ENCODE data around the gene SYNE1.
"Not testable (repeated sequence)": the region's sequence is repeated elsewhere in the genome, so short reads cannot be mapped to it uniquely, and the experiment has no call there.

SYNE1 gene

GRCh38 chr6:152482289-152482688 lies 154.9 kb downstream of the SYNE1 start:
- DNase-seq (ENCODE audit: low read depth), result no peak

- DNase-seq (ENCODE audit: low read depth), result no peak
These were observed 158.7 kb downstream of the SYNE1 start for GRCh38 chr6:152478377-152479010.

DNA sequence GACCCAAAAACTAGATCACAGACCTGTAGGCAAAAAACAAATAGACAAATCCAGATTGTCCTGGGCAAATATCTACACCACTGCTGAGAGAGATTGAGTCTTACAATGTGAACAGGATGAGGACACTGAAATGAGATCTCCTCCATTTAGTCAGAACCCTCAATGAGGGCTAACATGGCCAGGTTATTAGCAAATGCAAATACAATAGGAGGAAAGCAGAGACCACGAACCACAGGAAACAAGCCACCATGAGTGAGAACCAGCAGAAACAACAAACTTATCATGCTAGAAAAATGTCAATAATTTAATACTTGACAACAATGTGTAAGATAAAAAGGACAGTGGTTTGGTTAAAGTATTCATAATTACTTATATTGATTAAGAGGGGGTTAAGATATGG lies 162.8 kb downstream of the SYNE1 start:
- DNase-seq (ENCODE audit: low read depth), result no peak

DNA sequence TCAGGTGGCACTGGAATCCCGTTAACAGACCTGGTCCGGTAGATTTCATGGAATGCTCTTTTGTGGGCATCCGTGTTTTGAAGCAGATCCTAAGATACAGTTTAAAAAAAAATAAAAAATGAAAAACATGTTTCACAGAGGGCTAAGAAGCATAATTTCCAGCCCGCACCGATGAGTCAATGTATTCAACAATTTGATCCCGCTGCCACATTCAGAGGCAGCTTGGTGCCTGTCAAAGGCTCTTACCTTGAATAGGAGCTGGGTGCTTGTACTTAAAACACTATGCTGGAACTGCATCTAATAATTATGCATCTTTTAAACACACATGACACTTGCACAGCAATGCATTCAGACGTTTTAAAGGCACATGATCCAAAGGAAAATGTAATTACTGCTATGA lies 164.8 kb downstream of the SYNE1 start:
- DNase-seq (ENCODE audit: low read depth), result no peak

- no peak for DNase-seq (ENCODE audit: low read depth)
These were observed 165.5 kb downstream of the SYNE1 start for GRCh38 chr6:152471456-152472265.

GRCh38 chr6:152463164-152463563 lies 174.0 kb downstream of the SYNE1 start:
- no peak for DNase-seq (ENCODE audit: low read depth)

DNA sequence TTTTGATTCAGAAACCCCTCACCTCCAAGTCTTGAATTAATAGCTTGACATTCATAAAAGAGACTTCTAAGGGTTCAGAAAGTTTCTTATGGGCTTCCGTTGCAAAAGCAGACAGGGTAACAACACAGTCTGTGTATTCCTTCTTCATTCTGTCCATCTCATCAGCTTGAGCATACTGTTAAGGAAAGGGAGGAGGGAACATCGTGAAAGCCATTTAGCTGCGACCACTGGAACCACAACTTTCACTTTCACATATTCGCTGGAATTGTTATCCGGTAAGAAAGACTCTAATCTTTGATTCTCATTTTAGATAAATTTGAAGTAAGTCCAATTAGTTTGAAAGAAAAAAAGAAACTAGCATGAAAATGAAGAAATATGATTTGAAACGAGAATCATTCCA lies 174.4 kb downstream of the SYNE1 start:
- DNase-seq (ENCODE audit: low read depth), result no peak

DNA sequence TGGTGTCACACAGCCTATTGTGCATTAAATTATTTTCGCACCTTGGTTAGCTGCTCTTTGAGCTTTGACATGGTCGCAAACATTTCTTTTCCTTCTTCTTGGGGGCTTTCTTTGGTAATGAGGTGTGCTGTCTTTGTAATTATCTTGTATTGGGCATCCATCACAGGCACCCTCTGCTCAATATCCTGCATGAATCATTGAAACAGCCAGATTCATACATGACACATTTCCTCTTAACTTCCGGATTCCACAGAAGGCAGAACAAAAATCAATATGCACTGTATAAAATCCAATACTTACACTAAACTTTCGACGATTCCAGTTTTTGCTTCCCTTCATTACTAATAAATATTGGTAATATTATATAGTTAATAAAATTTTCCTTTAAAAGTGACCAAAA lies 175.6 kb downstream of the SYNE1 start:
- DNase-seq (ENCODE audit: low read depth), result no peak

DNA sequence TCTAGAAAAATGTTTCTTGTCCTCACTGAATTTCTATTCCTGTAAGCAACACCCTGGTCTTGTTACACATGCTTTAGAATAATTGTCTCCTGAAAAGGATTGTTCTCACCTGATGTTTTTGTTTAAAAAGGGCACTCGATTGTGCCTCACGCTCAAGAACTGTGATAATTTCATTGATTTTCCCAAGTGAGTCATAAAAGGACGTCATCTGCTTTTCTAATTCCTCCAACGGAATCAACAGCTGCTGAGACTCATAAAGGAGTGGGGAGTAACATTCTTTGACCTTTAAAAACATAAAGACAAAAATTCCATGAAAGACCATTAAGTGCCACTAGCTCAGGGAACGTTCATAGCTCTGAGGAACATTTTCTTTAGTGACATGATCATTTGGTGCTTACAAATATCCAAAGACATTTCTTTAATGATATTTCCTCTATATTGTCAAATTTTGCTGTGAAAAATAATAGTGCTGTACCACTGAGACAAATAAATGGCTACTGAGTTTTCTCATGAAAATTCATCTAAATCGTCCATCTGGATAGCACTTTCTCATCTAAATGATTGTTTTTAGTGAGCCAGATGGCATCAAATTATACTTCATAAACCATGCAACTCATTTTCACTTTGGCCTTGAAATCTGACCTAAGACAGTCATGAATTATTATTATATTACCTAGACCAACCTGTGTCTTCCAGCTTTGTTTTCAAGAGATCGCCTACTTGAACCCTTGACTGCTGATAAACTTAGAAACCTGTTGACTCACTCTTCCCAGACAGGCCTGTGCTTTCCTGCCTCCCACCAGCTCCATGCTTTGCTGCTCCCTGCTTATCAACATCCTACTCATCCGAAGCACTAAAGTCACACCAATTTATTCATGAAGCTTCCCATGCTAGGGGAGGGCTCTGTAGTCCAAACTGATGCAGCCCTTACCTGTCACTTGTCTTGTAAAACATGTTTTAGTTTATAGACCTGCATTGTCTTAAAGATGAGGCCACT lies 178.2 kb downstream of the SYNE1 start:
- DNase-seq (ENCODE audit: low read depth), result no peak

DNA sequence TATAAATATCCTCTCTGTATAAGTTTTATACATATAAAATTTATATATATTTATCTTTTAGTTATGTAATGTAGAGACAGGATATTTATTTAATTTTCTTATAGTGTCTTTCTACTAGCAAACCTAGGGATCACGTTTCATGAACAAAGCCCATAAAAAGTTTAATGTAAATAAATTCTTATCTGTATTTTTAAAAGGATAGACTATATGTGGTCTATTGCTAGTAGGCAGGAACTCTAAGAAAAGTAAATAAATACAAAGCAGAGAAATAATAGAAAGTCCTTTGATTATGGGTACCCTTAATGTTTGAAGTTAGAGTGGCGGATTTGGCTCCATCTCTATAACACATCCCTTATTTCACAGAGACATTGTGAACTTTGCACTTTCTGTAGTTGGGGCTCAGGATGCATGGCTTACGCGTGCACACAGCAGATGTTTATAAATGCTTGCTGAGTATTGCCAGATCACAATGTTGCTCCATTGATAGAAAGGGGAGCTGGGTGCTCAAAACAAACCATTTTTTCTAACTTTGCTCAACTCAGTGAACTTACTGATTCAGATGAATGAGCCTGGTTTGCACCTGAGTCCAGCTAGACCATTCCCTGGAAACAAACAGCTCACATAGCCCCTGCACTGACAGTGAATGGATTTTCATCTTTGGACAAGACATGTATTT lies 179.1 kb downstream of the SYNE1 start:
- no peak for DNase-seq (ENCODE audit: low read depth)

- DNase-seq (ENCODE audit: low read depth), result no peak
These were observed 183.2 kb downstream of the SYNE1 start for GRCh38 chr6:152454003-152454402.

GRCh38 chr6:152453421-152453820 lies 183.7 kb downstream of the SYNE1 start:
- no peak for DNase-seq (ENCODE audit: low read depth)

GRCh38 chr6:152452639-152453038 lies 184.5 kb downstream of the SYNE1 start:
- no peak for DNase-seq (ENCODE audit: low read depth)

GRCh38 chr6:152450519-152450918 lies 186.6 kb downstream of the SYNE1 start:
- DNase-seq (ENCODE audit: low read depth), result no peak

DNA sequence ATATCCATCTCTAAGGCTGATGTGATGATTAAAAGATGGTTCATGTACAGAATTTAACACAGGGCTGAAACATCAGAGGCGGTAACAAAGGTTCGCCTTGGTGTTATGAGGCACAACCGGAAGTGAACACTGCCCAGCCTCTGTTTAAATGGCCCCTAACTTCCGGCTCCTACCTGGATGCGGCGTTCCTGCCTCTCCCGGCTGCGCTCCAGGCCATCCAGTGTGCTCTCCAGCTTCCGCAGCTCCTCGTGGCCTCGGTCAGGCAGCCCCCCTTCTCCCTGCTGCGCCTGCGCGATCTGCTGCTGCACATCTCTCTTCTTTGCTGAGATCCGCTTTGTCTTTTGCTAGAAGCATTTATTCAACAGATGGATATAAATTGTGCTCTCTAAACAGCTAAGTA lies 195.3 kb downstream of the SYNE1 start:
- no peak for DNase-seq (ENCODE audit: low read depth)

DNA sequence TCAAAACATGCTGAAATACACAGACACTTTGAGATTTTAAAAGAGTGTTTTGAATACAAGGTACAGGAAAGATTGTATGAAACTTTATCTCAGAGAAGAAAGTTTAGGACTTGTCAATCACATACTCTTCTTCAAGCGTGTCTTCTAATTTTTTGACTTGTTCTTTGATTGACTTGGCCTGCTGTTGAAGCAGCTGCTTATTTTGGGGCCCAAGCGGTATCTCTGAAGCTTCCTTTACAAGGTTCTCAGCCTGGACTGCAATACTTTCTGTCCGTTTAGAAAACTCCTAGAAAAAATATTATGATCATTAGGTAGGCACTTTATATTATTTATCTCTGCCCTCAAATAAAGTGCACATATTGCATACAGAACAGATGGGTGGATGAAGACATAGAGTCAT lies 201.3 kb downstream of the SYNE1 start:
- DNase-seq (ENCODE audit: low read depth), result no peak

DNA sequence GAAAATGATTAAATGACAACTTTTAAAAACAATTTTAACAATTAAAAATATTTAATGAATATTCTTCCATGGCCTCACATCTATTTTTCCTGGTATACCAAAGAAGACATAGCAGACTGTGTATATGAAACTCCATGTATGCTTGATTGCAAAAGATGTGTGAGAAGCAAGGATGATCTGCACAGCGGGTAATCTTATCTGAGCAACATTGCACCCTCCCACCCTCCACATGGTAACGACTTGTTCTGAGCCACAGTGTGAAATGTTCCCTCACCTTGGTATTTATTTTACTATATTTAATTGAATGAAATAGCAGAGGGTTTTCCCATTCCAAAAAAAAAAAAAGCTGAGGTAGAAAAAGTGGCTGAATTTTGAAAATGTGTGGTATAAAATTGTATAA lies 204.4 kb downstream of the SYNE1 start:
- DNase-seq (ENCODE audit: low read depth), result no peak

DNA sequence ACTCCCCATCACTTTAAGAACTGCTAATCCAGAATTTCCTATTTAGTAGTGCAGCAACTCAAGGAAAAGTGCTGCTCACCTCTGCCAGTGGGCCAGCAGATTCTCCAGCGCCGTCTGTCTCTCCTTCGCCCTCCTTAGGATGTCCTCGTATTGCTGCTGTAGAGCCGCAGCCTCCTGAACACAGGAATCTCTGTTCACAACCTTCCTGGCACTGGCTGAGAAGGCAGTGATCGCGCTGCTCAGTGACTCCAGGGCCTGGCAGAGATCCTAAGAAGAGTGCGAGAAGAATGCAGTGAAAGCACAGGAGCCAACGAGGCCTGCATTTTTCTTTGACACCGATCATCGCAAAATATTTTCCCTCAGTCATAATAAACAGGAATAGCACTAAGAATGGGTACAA lies 209.0 kb downstream of the SYNE1 start:
- DNase-seq (ENCODE audit: low read depth), result no peak

DNA sequence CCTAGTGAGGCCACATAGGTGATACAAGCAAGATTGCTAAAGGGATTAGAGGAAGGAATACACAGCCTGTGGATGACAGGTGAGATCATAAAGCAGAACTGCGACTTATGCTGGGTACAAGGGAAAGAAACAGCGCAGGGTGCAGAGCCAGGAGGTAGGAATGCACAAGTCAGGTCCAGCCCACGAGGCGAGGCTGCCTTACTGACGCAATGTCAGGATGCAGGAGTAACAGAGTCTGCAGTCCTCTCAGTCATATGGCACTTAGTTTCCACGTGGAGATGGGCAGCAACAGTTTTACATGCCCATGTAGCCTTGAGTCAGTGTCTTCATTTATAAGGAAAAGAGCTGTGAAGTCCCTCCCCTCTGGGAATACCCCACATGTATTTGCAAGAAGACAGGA lies 210.9 kb downstream of the SYNE1 start:
- DNase-seq (ENCODE audit: low read depth), result no peak

DNA sequence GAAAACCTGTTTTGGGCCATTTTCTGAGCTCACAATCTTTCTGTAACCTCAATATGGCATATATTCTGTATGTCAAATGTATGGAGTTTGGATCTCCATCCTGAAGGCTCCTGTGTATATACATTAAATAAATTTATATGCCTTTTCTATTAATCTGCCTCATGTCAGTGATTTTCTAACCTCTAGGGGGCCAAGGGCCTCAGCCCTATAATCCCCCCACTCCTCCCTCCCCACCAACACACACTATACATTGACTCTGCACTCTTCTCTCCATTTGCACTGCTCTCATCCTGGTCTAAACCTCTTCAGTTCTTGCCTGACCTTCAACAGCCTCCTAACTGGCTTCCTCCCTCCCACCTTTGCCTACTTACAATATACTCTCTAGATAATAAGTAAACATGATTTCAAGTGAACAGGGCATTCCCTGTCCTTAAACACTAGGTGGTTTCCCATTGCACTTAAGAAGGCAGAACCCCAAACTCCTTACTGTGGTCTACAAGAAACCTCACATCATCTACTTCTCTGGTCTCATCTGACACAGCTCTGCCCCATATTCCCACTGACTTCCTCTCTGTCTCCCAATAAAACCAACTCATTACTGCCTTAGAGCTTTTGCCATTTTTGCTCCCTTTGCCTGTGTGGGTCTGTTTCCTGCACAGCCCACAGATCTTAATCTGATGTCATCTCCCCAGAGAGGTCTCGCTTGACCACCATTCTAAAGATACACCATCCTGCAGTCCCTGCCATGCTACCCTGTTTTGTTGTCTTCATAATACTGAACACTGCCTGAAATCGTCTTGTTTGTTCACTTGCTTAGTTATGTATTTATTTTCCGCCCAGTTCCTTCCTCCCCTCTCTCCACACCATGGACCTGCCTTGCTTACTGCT lies 213.7 kb downstream of the SYNE1 start:
- no peak for DNase-seq (ENCODE audit: low read depth)

DNA sequence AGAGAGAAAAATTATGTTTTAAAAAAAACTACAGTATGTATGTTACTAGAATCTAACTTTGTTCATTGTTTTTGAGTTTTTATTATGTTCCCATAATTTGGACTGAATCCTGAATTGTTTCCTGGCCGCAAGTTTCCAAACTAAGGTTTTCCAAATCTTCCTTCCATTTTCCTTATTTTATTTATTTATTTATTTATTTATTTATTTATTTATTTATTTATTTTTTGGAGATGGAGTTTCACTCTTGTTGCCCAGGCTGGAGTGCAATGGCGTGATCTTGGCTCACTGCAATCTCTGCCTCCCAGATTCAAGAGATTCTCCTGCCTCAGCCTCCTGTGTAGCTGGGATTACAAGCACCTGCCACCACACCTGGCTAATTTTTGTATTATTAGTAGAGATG lies 215.7 kb downstream of the SYNE1 start:
- not testable (repeated sequence) for DNase-seq (ENCODE audit: low read depth)

Measured in stimulated activated CD4-positive, alpha-beta T cell treated with anti-CD3 and anti-CD28 coated beads, Interleukin-2, amount 100 ng/mL, for 4 hours (primary cell).